HepG2 (cell line): ENCODE measurements around the gene BMP6. TPM values are rescaled to one million over a fixed set of nuclear protein-coding genes. Genes with fewer than 3 reads are reported as not detected.
A peak's percentile ranks its signal among the peaks of the same experiment; 100 is the strongest.

Experiments used
- AGO2 ChIP-seq: fragments of 200-400 bp; formaldehyde crosslinking; optimal IDR thresholded peaks from 2 replicates; pipeline ENCODE3; 2017; ENCODE audit warnings: mild to moderate bottlenecking, low read depth, low read length, moderate library complexity
- HDAC6 ChIP-seq: fragments of 200-600 bp; sonication (generic); IDR thresholded peaks from 2 replicates; pipeline ENCODE4 v1.7.0; 2017; ENCODE audit warnings: mild to moderate bottlenecking, antibody characterized with exemption, low read length, low read depth
- JDP2 ChIP-seq: sonication (generic); formaldehyde crosslinking; IDR thresholded peaks from 2 replicates; pipeline ENCODE4 v1.8.1; 2022; ENCODE audit warnings: missing genetic modification reagents, borderline replicate concordance
- POLR2G ChIP-seq: fragments of 200-400 bp; formaldehyde crosslinking; IDR thresholded peaks from 2 replicates; pipeline ENCODE4 v1.6.1; 2018; ENCODE audit warnings: mild to moderate bottlenecking, low read depth, low read length, moderate library complexity
- RBM22 ChIP-seq: fragments of 200-400 bp; formaldehyde crosslinking; optimal IDR thresholded peaks from 2 replicates; pipeline ENCODE3; 2017; ENCODE audit warnings: mild to moderate bottlenecking, low read length, moderate library complexity
- RXRB ChIP-seq: IDR thresholded peaks from 2 replicates; pipeline ENCODE4 v1.6.1; 2016; ENCODE audit warnings: borderline replicate concordance, missing genetic modification reagents, missing compliant biosample characterization
- U2AF2 ChIP-seq: fragments of 200-400 bp; formaldehyde crosslinking; IDR thresholded peaks from 2 replicates; pipeline ENCODE4 v1.6.1; 2017; ENCODE audit warnings: low read depth, mild to moderate bottlenecking, low read length
- ZBTB3 ChIP-seq: sonication (generic); formaldehyde crosslinking; IDR thresholded peaks from 2 replicates; pipeline ENCODE4 v1.4.0; 2020; ENCODE audit warnings: low read depth, mild to moderate bottlenecking, moderate library complexity, missing genetic modification reagents, borderline replicate concordance
- ZFP62 ChIP-seq: sonication (generic); formaldehyde crosslinking; IDR thresholded peaks from 2 replicates; pipeline ENCODE4 v1.4.0; 2020; ENCODE audit warnings: missing genetic modification reagents
- polyA plus RNA-seq, 8 experiments: library from polyadenylated mRNA; depleted of rRNA in 3 of 8; stranded (reverse) in 7 of 8; unstranded in 1 of 8; fragments of >200 nt; fragmentation: Illumina TruSeq in 4 of 8; extraction: Trizol in 4 of 8; gene quantifications; 2 replicates each; pipeline versions ENCODE4 v1.2.1 to v1.2.3, GENCODE V29; 2011 to 2016; ENCODE audit warnings: low read depth in 4 of 8, missing spikeins in 1 of 8, mixed read lengths in 1 of 8; ENCODE audit not compliant: insufficient read depth in 1 of 8
- total RNA-seq, 5 experiments: library from RNA; depleted of rRNA; stranded (reverse); fragments of >200 nt; fragmentation: Illumina TruSeq; extraction: Trizol; gene quantifications; 2 replicates each; pipeline ENCODE4 v1.2.3, GENCODE V29; 2016; ENCODE audit warnings: low read depth in 1 of 5
- TF ChIP-seq, protein P1 (sequence below): sonication (generic); formaldehyde crosslinking; IDR thresholded peaks from 2 replicates; pipeline ENCODE4 v1.8.0; 2022; ENCODE audit warnings: mild to moderate bottlenecking, missing genetic modification reagents, moderate library complexity
- TF ChIP-seq, protein P2 (sequence below): sonication (generic); formaldehyde crosslinking; IDR thresholded peaks from 2 replicates; pipeline ENCODE4 v1.8.0; 2023; ENCODE audit warnings: mild to moderate bottlenecking, missing genetic modification reagents
- TF ChIP-seq, protein P3 (sequence below): sonication (generic); formaldehyde crosslinking; conservative IDR thresholded peaks from 2 replicates; pipeline ENCODE4 v1.4.0; 2020; ENCODE audit warnings: missing genetic modification reagents
- TF ChIP-seq, protein P4 (sequence below): sonication (generic); formaldehyde crosslinking; IDR thresholded peaks from 2 replicates; pipeline ENCODE4 v1.4.0; 2020; ENCODE audit warnings: missing genetic modification reagents, borderline replicate concordance

The BMP6 gene
- total and polyA plus RNA-seq, 2 of the 13 experiments (the other 11 are each of a cell fraction or from before 2014, with no cell fraction given) = 0.09 to 0.18 TPM

DNA sequence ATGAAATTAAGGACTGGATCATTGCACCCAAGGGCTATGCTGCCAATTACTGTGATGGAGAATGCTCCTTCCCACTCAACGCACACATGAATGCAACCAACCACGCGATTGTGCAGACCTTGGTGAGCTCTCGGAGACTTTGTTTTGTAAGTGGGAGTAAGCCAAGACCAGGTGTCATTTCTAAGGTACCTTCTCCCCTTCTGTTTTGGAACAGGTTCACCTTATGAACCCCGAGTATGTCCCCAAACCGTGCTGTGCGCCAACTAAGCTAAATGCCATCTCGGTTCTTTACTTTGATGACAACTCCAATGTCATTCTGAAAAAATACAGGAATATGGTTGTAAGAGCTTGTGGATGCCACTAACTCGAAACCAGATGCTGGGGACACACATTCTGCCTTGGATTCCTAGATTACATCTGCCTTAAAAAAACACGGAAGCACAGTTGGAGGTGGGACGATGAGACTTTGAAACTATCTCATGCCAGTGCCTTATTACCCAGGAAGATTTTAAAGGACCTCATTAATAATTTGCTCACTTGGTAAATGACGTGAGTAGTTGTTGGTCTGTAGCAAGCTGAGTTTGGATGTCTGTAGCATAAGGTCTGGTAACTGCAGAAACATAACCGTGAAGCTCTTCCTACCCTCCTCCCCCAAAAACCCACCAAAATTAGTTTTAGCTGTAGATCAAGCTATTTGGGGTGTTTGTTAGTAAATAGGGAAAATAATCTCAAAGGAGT lies 154.2 kb downstream of the BMP6 start (continued):
- peak; percentile 94 for TF ChIP-seq RBM22
- TF ChIP-seq JDP2 (CRISPR knock-in tag) = no peak
- no peak for TF ChIP-seq RXRB (CRISPR knock-in tag)
- TF ChIP-seq, protein P1, sequence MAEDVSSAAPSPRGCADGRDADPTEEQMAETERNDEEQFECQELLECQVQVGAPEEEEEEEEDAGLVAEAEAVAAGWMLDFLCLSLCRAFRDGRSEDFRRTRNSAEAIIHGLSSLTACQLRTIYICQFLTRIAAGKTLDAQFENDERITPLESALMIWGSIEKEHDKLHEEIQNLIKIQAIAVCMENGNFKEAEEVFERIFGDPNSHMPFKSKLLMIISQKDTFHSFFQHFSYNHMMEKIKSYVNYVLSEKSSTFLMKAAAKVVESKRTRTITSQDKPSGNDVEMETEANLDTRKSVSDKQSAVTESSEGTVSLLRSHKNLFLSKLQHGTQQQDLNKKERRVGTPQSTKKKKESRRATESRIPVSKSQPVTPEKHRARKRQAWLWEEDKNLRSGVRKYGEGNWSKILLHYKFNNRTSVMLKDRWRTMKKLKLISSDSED = no peak
- TF ChIP-seq, protein P2, sequence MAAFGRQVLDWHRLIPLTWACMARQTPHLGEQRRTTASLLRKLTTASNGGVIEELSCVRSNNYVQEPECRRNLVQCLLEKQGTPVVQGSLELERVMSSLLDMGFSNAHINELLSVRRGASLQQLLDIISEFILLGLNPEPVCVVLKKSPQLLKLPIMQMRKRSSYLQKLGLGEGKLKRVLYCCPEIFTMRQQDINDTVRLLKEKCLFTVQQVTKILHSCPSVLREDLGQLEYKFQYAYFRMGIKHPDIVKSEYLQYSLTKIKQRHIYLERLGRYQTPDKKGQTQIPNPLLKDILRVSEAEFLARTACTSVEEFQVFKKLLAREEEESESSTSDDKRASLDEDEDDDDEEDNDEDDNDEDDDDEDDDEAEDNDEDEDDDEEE (CRISPR knock-in tag) = no peak
- no peak for TF ChIP-seq HDAC6
- no peak for TF ChIP-seq U2AF2
- TF ChIP-seq POLR2G = peak; percentile 50
- no peak for TF ChIP-seq ZFP62 (CRISPR knock-in tag)
- TF ChIP-seq ZBTB3 = no peak
- TF ChIP-seq, protein P3, sequence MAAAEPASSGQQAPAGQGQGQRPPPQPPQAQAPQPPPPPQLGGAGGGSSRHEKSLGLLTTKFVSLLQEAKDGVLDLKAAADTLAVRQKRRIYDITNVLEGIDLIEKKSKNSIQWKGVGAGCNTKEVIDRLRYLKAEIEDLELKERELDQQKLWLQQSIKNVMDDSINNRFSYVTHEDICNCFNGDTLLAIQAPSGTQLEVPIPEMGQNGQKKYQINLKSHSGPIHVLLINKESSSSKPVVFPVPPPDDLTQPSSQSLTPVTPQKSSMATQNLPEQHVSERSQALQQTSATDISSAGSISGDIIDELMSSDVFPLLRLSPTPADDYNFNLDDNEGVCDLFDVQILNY = no peak
- TF ChIP-seq AGO2 = peak; percentile 29
- TF ChIP-seq, protein P4, sequence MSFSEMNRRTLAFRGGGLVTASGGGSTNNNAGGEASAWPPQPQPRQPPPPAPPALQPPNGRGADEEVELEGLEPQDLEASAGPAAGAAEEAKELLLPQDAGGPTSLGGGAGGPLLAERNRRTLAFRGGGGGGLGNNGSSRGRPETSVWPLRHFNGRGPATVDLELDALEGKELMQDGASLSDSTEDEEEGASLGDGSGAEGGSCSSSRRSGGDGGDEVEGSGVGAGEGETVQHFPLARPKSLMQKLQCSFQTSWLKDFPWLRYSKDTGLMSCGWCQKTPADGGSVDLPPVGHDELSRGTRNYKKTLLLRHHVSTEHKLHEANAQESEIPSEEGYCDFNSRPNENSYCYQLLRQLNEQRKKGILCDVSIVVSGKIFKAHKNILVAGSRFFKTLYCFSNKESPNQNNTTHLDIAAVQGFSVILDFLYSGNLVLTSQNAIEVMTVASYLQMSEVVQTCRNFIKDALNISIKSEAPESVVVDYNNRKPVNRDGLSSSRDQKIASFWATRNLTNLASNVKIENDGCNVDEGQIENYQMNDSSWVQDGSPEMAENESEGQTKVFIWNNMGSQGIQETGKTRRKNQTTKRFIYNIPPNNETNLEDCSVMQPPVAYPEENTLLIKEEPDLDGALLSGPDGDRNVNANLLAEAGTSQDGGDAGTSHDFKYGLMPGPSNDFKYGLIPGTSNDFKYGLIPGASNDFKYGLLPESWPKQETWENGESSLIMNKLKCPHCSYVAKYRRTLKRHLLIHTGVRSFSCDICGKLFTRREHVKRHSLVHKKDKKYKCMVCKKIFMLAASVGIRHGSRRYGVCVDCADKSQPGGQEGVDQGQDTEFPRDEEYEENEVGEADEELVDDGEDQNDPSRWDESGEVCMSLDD (CRISPR knock-in tag) = no peak
